ENCODE data around the gene ENTPD5.

- TF ChIP-seq CTCF (IDR thresholded peaks at IDR 0.05; ENCODE audit: low read depth, low read length, missing input control) (no peak), REST (IDR thresholded peaks at IDR 0.05) (no peak), FOXA1 (IDR thresholded peaks at IDR 0.05) (no peak), YY1 (IDR thresholded peaks at IDR 0.05) (no peak), RAD21 (IDR thresholded peaks at IDR 0.05) (no peak), ATF3 (IDR thresholded peaks at IDR 0.05) (no peak), SP1 (IDR thresholded peaks at IDR 0.05) (no peak), MAX (IDR thresholded peaks at IDR 0.05) (no peak), TAF1 (conservative IDR thresholded peaks at IDR 0.05) (no peak), NR2F2 (IDR thresholded peaks at IDR 0.05) (no peak), EGR1 (IDR thresholded peaks at IDR 0.05; ENCODE audit: low read depth in 2 of 2) (no peak), HNF4A (conservative IDR thresholded peaks at IDR 0.05) (no peak), ZBTB33 (IDR thresholded peaks at IDR 0.05) (no peak), GABPA (IDR thresholded peaks at IDR 0.05 in 1 of 2, conservative IDR thresholded peaks at IDR 0.05 in 1 of 2) (no peak)
Measured at GRCh38 chr14:73937012-73937411, 82.1 kb downstream of the ENTPD5 start.

Measured in liver (tissue), 3 donors.